ENCODE data around the gene TMEM109. TPM values are rescaled to one million over a fixed set of nuclear protein-coding genes. Genes with fewer than 3 reads are reported as not detected.

TMEM109 gene
- total and polyA plus RNA-seq, 2 donors = 18.7 to 58.1 TPM

- 89% methylated on average over 5 of the region's 5 CpGs for WGBS
- Histone ChIP-seq H3K27ac (ENCODE audit: low read depth in 1 of 2, low read length in 1 of 2) (no peak overlapping the region), H3K4me1 (ENCODE audit: control insufficient read depth in 2 of 2, insufficient read depth in 2 of 2, low read length in 2 of 2) (peaks cover 0 to 12% of the 10 kb centered on the region in 2 donors), H3K27me3 (ENCODE audit: control insufficient read depth in 2 of 2, insufficient read depth in 1 of 2, low read length in 1 of 2) (no peaks in the 10 kb centered on the region), H3K36me3 (ENCODE audit: control insufficient read depth in 2 of 2, insufficient read depth in 2 of 2, low read length in 1 of 2) (peaks cover 43 to 55% of the 10 kb centered on the region in 2 donors), H3K9me3 (ENCODE audit: control insufficient read depth in 2 of 2, insufficient read depth in 1 of 2, low read length in 1 of 2) (no peaks in the 10 kb centered on the region), H3K4me3 (ENCODE audit: low read length in 2 of 2) (no peak overlapping the region)
- DNase-seq (ENCODE audit: low read depth in 6 of 9, low spot score in 9 of 9) = no peak
Measured at GRCh38 chr11:60890696-60891095, 23.3 kb upstream of the TMEM109 start.

GRCh38 chr11:60891103-60891741 is 22.7 kb upstream of the TMEM109 start:
- no peak overlapping the region for H3K4me3 ChIP-seq (ENCODE audit: low read length in 2 of 2)
- no peak for DNase-seq (ENCODE audit: low read depth in 6 of 9, low spot score in 9 of 9)

GRCh38 chr11:60895687-60896086 is 18.3 kb upstream of the TMEM109 start:
- H3K27me3 ChIP-seq (ENCODE audit: control insufficient read depth in 2 of 2, insufficient read depth in 1 of 2, low read length in 1 of 2) = no peaks in the 10 kb centered on the region
- H3K36me3 ChIP-seq (ENCODE audit: control insufficient read depth in 2 of 2, insufficient read depth in 2 of 2, low read length in 1 of 2) = peaks cover 72 to 91% of the 10 kb centered on the region in 2 donors
- H3K4me1 ChIP-seq (ENCODE audit: control insufficient read depth in 2 of 2, insufficient read depth in 2 of 2, low read length in 2 of 2) = peaks cover 0 to 3% of the 10 kb centered on the region in 2 donors
- no peak for DNase-seq (ENCODE audit: low read depth in 6 of 9, low spot score in 9 of 9)
- no peaks in the 10 kb centered on the region for H3K9me3 ChIP-seq (ENCODE audit: control insufficient read depth in 2 of 2, insufficient read depth in 1 of 2, low read length in 1 of 2)
- no peak overlapping the region for H3K27ac ChIP-seq (ENCODE audit: low read depth in 1 of 2, low read length in 1 of 2)
- WGBS = 96% methylated on average over 5 of the region's 5 CpGs
- no peak overlapping the region for H3K4me3 ChIP-seq (ENCODE audit: low read length in 2 of 2)

More at GRCh38 chr11:60891103-60891741, 22.7 kb upstream of the TMEM109 start:
- no peaks in the 10 kb centered on the region for H3K9me3 ChIP-seq (ENCODE audit: control insufficient read depth in 2 of 2, insufficient read depth in 1 of 2, low read length in 1 of 2)
- no peak overlapping the region for H3K27ac ChIP-seq (ENCODE audit: low read depth in 1 of 2, low read length in 1 of 2)
- WGBS = 95% methylated on average over 7 of the region's 7 CpGs
- no peaks in the 10 kb centered on the region for H3K27me3 ChIP-seq (ENCODE audit: control insufficient read depth in 2 of 2, insufficient read depth in 1 of 2, low read length in 1 of 2)
- H3K36me3 ChIP-seq (ENCODE audit: control insufficient read depth in 2 of 2, insufficient read depth in 2 of 2, low read length in 1 of 2) = peaks cover 49 to 61% of the 10 kb centered on the region in 2 donors
- H3K4me1 ChIP-seq (ENCODE audit: control insufficient read depth in 2 of 2, insufficient read depth in 2 of 2, low read length in 2 of 2) = peaks cover 0 to 12% of the 10 kb centered on the region in 2 donors

GRCh38 chr11:60897496-60897895 is 16.5 kb upstream of the TMEM109 start:
- DNase-seq (ENCODE audit: low read depth in 6 of 9, low spot score in 9 of 9) = no peak
- Histone ChIP-seq H3K9me3 (ENCODE audit: control insufficient read depth in 2 of 2, insufficient read depth in 1 of 2, low read length in 1 of 2) (no peaks in the 10 kb centered on the region), H3K27me3 (ENCODE audit: control insufficient read depth in 2 of 2, insufficient read depth in 1 of 2, low read length in 1 of 2) (no peaks in the 10 kb centered on the region), H3K4me3 (ENCODE audit: low read length in 2 of 2) (no peak overlapping the region), H3K36me3 (ENCODE audit: control insufficient read depth in 2 of 2, insufficient read depth in 2 of 2, low read length in 1 of 2) (peaks cover 75 to 92% of the 10 kb centered on the region in 2 donors), H3K27ac (ENCODE audit: low read depth in 1 of 2, low read length in 1 of 2) (no peak overlapping the region), H3K4me1 (ENCODE audit: control insufficient read depth in 2 of 2, insufficient read depth in 2 of 2, low read length in 2 of 2) (peaks cover 0 to 3% of the 10 kb centered on the region in 2 donors)
- WGBS = 99% methylated on average over 4 of the region's 4 CpGs

GRCh38 chr11:60899046-60899936 is 14.7 kb upstream of the TMEM109 start:
- Histone ChIP-seq H3K27ac (ENCODE audit: low read depth in 1 of 2, low read length in 1 of 2) (no peak overlapping the region), H3K4me1 (ENCODE audit: control insufficient read depth in 2 of 2, insufficient read depth in 2 of 2, low read length in 2 of 2) (peaks cover 0 to 3% of the 10 kb centered on the region in 2 donors), H3K9me3 (ENCODE audit: control insufficient read depth in 2 of 2, insufficient read depth in 1 of 2, low read length in 1 of 2) (no peaks in the 10 kb centered on the region), H3K27me3 (ENCODE audit: control insufficient read depth in 2 of 2, insufficient read depth in 1 of 2, low read length in 1 of 2) (no peaks in the 10 kb centered on the region), H3K4me3 (ENCODE audit: low read length in 2 of 2) (no peak overlapping the region), H3K36me3 (ENCODE audit: control insufficient read depth in 2 of 2, insufficient read depth in 2 of 2, low read length in 1 of 2) (peaks cover 80 to 97% of the 10 kb centered on the region in 2 donors)
- 66% methylated on average over 12 of the region's 12 CpGs for WGBS
- peak in 1 of 9 donors; percentile 55 for DNase-seq (ENCODE audit: low read depth in 6 of 9, low spot score in 9 of 9)

GRCh38 chr11:60899977-60900376 is 14.0 kb upstream of the TMEM109 start:
- Histone ChIP-seq H3K4me3 (ENCODE audit: low read length in 2 of 2) (no peak overlapping the region), H3K9me3 (ENCODE audit: control insufficient read depth in 2 of 2, insufficient read depth in 1 of 2, low read length in 1 of 2) (no peaks in the 10 kb centered on the region), H3K27ac (ENCODE audit: low read depth in 1 of 2, low read length in 1 of 2) (no peak overlapping the region), H3K4me1 (ENCODE audit: control insufficient read depth in 2 of 2, insufficient read depth in 2 of 2, low read length in 2 of 2) (peaks cover 6 to 7% of the 10 kb centered on the region in 2 donors), H3K36me3 (ENCODE audit: control insufficient read depth in 2 of 2, insufficient read depth in 2 of 2, low read length in 1 of 2) (peaks cover 78 to 91% of the 10 kb centered on the region in 2 donors), H3K27me3 (ENCODE audit: control insufficient read depth in 2 of 2, insufficient read depth in 1 of 2, low read length in 1 of 2) (no peaks in the 10 kb centered on the region)
- 73% methylated on average over 4 of the region's 4 CpGs for WGBS
- DNase-seq (ENCODE audit: low read depth in 6 of 9, low spot score in 9 of 9) = no peak

- WGBS = 97% methylated on average over 13 of the region's 13 CpGs
- peaks cover 71 to 82% of the 10 kb centered on the region in 2 donors for H3K36me3 ChIP-seq (ENCODE audit: control insufficient read depth in 2 of 2, insufficient read depth in 2 of 2, low read length in 1 of 2)
- no peaks in the 10 kb centered on the region for H3K9me3 ChIP-seq (ENCODE audit: control insufficient read depth in 2 of 2, insufficient read depth in 1 of 2, low read length in 1 of 2)
- peaks cover 11 to 15% of the 10 kb centered on the region in 2 donors for H3K4me1 ChIP-seq (ENCODE audit: control insufficient read depth in 2 of 2, insufficient read depth in 2 of 2, low read length in 2 of 2)
- H3K4me3 ChIP-seq (ENCODE audit: low read length in 2 of 2) = no peak overlapping the region
- no peak for DNase-seq (ENCODE audit: low read depth in 6 of 9, low spot score in 9 of 9)
- H3K27me3 ChIP-seq (ENCODE audit: control insufficient read depth in 2 of 2, insufficient read depth in 1 of 2, low read length in 1 of 2) = no peaks in the 10 kb centered on the region
- no peak overlapping the region for H3K27ac ChIP-seq (ENCODE audit: low read depth in 1 of 2, low read length in 1 of 2)
Measured at GRCh38 chr11:60900673-60901404, 13.1 kb upstream of the TMEM109 start.

GRCh38 chr11:60902625-60903024 is 11.3 kb upstream of the TMEM109 start:
- no peak for DNase-seq (ENCODE audit: low read depth in 6 of 9, low spot score in 9 of 9)
- H3K4me1 ChIP-seq (ENCODE audit: control insufficient read depth in 2 of 2, insufficient read depth in 2 of 2, low read length in 2 of 2) = peaks cover 17 to 22% of the 10 kb centered on the region in 2 donors
- whole genome bisulfite sequencing = 97% methylated on average over 11 of the region's 11 CpGs

More at GRCh38 chr11:60902625-60903024, 11.3 kb upstream of the TMEM109 start:
- no peak overlapping the region for H3K4me3 ChIP-seq (ENCODE audit: low read length in 2 of 2)
- no peak overlapping the region for H3K27ac ChIP-seq (ENCODE audit: low read depth in 1 of 2, low read length in 1 of 2)
- no peaks in the 10 kb centered on the region for H3K27me3 ChIP-seq (ENCODE audit: control insufficient read depth in 2 of 2, insufficient read depth in 1 of 2, low read length in 1 of 2)
- H3K36me3 ChIP-seq (ENCODE audit: control insufficient read depth in 2 of 2, insufficient read depth in 2 of 2, low read length in 1 of 2) = peaks cover 59 to 65% of the 10 kb centered on the region in 2 donors
- H3K9me3 ChIP-seq (ENCODE audit: control insufficient read depth in 2 of 2, insufficient read depth in 1 of 2, low read length in 1 of 2) = no peaks in the 10 kb centered on the region
